Activated CD8-positive, alpha-beta memory T cell treated with anti-CD3 and anti-CD28 coated beads for 36 hours (primary cell): Measurements from ENCODE around the gene AK3. TPM values are rescaled to one million over a fixed set of nuclear protein-coding genes. Genes with fewer than 3 reads are reported as not detected.

Experiments
- CTCF ChIA-PET: fragments of 350-600 bp; sonication (Branson Sonifier 250); formaldehyde crosslinking; loops from one replicate; lab custom pipeline; 2021; ENCODE audit warnings: antibody characterized with exemption; lab: Charles Lee
- POLR2A ChIA-PET: fragments of 350-600 bp; sonication (Branson Sonifier 250); formaldehyde crosslinking; loops from one replicate; lab custom pipeline; 2021; ENCODE audit warnings: antibody characterized with exemption; lab: Charles Lee
- total RNA-seq, 2 experiments: library from RNA; stranded (reverse); gene quantifications; one replicate each; pipeline ENCODE4 v1.2.3, GENCODE V29; 2021

Gene AK3
- total RNA-seq, 2 experiments from 2014 or later, result 33.1 to 33.2 TPM

DNA sequence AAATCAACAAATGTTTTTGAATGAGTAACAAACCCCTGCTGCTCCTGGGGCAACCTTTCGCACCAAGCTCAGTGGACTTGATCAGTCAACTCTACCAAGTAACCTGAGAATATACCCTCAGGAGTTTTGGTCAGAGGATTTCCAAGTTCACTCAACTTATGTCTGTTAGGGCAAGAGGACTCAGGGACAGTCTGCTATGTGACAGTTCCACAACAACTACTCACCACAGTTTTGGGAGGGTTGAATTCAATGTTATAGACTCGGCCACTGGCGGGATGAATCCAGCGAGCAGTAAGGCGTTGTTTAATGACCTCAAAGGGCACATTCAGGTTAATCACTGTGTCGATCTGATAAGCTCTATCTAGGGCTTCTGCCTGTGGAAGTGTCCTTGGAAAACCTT lies 22.1 kb downstream of the AK3 start:
- POLR2A ChIA-PET, result interaction anchor here (0.6 kb wide), 1 partner anchor 22 kb away, joined by 3 read pairs; the partner anchor contains the start of gene AK3
- CTCF ChIA-PET, result no interaction called here

DNA sequence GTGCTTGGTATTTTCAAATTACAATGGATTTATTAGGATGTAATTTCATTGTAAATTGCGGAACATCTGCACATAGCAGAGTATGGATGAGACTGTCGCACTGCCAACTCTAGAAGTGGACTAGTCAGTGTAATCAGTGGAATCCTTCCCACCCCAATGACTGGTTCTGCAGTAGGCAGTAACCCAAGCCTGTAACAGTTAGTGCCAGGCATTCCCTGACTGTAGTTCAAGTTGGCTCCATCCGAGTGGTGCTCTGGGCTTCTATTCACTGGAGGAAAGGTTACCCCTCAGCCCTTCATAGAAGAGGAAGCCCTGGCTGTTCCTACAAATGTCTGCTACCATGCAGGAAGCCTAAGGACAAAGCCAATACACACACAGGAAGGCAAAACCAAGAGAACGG lies 23.2 kb downstream of the AK3 start:
- CTCF ChIA-PET, result no interaction called here
- POLR2A ChIA-PET, result no interaction called here

DNA sequence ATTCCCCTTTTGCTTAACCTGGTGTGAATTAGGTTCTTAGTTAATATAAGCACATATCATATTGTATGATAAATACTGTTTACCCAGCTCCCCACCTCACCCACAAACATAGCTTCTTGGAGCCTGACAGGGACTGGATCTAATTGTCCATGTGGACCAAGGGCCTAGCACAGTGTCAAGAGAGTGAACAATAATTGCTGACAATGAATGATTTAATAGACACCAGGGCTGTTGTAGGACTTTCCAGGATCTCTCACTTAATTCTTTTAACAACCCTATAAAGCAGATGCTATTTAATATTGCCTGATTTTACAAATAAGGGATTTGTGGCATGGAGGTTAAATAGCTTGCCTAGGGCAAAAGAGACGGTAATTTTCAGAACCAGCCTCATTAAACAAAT lies 24.8 kb downstream of the AK3 start:
- ChIA-PET CTCF (no interaction called here), POLR2A (no interaction called here)

- ChIA-PET CTCF (interaction anchor here (1.1 to 1.3 kb wide), 2 partner anchors 9 to 45 kb away, joined by 3 read pairs; no protein-coding TSS in a partner anchor), POLR2A (no interaction called here)
Observed at GRCh38 chr9:4714266-4715016, 26.6 kb downstream of the AK3 start.

GRCh38 chr9:4713849-4714248 lies 27.2 kb downstream of the AK3 start:
- ChIA-PET POLR2A (no interaction called here), CTCF (interaction anchor here (0.8 to 1.3 kb wide), 2 partner anchors 10 to 18 kb away, joined by 3 to 4 read pairs; no protein-coding TSS in a partner anchor)

DNA sequence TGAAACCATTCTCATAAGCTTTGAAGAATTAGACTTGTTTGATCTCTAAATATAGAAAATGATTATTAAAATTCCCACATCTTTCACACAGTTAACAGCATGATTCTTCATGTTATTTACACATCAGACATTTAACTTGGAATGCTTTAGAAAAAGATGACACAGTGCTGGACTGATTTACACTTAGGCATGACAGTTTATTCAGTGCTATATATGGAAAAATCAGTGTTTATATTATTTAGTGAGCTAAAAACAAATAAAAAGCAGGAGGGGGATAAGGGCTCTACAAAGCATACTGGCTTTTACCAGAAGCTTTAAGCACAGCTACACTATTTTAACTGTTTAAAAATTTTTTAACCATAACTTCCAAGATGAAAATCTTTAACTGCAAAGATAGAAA lies 31.6 kb downstream of the AK3 start:
- ChIA-PET POLR2A (interaction anchor here (0.5 kb wide), 1 partner anchor 466 kb away, joined by 3 read pairs; no protein-coding TSS in a partner anchor), CTCF (no interaction called here)

- CTCF ChIA-PET, result interaction anchor here (1.0 kb wide), 1 partner anchor 52 kb away, joined by 3 read pairs; no protein-coding TSS in a partner anchor
- POLR2A ChIA-PET, result no interaction called here
Observed at GRCh38 chr9:4706971-4707622, 33.9 kb downstream of the AK3 start.

DNA sequence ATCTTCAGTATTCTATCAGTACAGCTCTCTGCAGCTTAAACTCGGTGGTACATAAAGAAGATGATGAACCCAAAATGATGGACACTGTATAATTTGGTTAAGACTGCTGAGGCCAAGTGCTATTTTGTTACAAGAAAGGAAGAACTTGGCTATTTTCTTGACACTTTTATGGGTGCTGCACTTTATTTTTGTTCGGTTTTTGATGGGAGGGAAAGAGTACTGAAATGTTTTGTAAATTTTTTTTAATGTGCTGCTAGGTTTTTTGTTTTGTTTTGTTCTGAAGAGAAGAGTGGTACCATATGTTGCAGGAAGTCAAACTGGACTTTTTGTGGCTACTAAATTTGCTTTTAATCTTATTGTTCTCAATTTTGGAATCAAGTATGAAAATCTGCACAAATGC lies 35.0 kb downstream of the AK3 start:
- ChIA-PET CTCF (interaction anchor here (1.0 kb wide), 1 partner anchor 53 kb away, joined by 3 read pairs; no protein-coding TSS in a partner anchor), POLR2A (no interaction called here)

DNA sequence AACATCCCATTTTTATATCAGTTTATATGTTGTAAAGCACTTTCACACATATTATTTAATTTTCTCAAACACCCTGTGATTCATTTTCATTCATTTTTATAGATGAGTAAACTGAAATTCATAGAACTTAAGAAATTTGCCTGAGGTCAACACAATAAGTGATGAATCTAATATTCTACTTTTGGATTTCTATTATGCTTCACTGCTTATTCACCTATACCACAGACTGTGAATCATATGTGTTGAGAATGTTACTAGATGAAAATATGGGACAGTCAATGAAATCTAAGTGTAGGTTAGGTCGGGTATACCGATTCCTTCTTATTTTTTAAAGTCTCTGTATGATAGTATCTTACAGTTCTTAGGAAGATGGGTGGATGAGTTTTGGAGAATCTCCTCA lies 36.9 kb downstream of the AK3 start:
- POLR2A ChIA-PET, result no interaction called here
- CTCF ChIA-PET, result no interaction called here

DNA sequence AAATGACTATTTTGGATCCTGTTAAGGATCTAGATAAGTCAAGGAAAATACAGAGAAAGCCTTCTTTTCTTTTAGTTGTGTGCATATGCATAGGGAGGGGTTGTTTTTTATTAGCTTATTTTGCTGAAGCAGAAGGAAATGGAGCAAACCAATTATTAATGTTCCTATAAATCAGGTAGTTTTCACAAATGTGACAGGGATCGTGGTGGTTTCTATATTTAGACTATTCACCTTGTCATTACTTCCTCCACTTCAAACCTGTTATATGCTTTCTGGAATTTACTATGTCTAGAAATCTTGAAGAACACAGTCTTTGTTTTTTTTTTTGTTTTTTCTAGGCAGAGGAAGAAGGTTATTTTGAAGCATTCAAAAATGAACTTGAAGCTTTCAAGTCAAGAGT lies 39.5 kb downstream of the AK3 start:
- ChIA-PET POLR2A (interaction anchor here (0.7 kb wide), 1 partner anchor 57 kb away, joined by 4 read pairs; no protein-coding TSS in a partner anchor), CTCF (no interaction called here)

DNA sequence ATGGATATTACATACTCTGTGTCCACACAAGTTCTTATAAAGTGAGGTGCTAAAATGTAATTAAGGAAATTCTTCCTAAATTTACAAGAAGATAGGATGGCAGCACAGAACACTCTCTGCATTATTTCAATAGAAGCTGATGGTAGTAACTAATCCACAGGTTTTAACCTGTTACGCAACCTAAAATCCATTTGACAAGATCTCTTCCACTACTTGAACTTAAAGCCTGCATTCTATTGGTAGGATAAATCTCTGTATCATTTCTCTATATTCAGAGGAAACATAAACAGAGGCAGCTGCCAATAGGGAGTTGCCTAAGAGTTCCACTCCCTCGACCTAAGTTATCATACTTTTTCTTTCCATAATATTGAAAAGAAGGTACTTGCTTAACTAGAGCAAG lies 40.1 kb downstream of the AK3 start:
- ChIA-PET POLR2A (no interaction called here), CTCF (no interaction called here)

- POLR2A ChIA-PET, result no interaction called here
Observed at GRCh38 chr9:4700091-4700490, 40.9 kb downstream of the AK3 start.

GRCh38 chr9:4691795-4692194 lies 49.2 kb downstream of the AK3 start:
- CTCF ChIA-PET, result interaction anchor here (1.0 kb wide), 1 partner anchor 29 kb away, joined by 4 read pairs; no protein-coding TSS in a partner anchor
- POLR2A ChIA-PET, result no interaction called here

More at GRCh38 chr9:4700091-4700490, 40.9 kb downstream of the AK3 start:
- CTCF ChIA-PET, result no interaction called here

DNA sequence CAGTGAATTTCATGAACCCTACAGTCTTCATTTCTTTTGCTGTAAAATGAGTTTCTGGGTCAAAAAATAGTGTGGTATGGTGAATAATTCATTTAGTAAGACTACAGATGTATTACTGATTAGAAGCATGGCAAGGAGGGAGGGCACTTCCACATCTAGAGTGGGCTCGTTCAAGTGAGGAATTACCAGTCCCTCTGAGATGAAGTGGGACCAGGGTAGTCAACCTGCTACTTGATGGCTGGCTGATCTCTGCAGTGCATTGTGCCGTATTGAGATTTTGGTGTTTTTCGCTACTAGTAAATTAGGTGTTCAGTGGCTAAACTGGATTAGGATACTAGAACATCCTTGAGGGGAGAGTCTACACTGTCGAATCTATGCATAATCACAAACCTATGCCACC lies 50.9 kb downstream of the AK3 start:
- CTCF ChIA-PET, result no interaction called here
- POLR2A ChIA-PET, result no interaction called here

GRCh38 chr9:4689687-4690104 lies 51.3 kb downstream of the AK3 start:
- CTCF ChIA-PET, result no interaction called here
- POLR2A ChIA-PET, result no interaction called here

DNA sequence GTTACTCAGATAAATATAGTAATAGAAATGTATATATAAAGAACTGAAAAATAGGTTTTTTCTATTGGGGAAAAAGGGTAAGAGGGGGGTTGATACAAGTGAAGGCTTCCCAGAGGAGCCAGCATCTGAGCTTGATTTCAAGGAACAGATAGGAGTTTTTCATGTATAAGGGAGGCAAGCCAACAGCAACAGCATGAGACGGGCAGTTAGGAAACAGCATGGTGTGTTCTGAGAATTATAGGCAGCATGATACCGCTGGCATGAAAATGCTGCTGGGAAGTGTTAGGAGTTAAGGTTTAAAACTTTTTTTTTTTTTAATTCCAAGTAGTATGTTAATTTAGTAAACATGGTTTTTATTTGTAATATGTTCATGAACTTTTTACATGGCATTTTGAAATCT lies 52.0 kb downstream of the AK3 start:
- CTCF ChIA-PET, result no interaction called here
- POLR2A ChIA-PET, result no interaction called here

DNA sequence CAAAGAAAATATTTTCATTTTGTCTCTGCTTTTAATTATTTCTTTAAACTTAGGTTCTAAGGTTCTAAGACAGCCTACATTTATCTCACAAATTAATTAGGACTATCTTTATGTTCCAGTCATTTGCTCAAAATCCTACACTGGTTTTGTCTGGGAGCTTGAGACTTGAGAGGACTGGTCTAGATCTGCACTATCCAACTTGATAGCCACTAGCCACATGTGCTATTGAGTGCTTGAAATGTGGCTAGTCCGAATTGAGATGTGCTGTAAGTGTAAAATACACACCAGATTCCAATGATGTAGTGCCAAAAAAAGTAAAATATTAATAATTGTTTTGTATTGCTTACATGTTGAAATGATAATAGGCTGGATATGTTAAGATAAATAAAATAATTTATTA lies 54.4 kb downstream of the AK3 start:
- CTCF ChIA-PET, result no interaction called here
- POLR2A ChIA-PET, result no interaction called here

DNA sequence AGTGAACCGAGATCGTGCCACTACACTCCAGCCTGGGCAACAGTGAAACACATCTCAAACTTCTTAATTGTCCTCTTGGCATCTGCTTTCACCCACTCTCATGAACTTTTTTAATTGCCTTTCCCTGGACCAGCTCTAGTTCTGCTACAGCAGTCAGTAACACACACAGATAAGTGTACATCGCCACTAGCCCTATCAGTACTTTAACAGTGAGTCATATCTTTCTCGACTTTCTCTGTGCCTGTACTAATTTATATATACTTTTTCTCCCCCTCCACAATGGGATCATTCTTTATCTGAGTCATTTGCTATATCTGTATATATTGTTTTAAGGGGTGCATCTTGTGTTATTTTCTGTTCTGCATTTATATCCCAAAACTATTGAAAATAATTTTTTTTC lies 54.9 kb downstream of the AK3 start:
- ChIA-PET CTCF (no interaction called here), POLR2A (no interaction called here)

GRCh38 chr9:4684820-4685219 lies 56.2 kb downstream of the AK3 start:
- ChIA-PET POLR2A (no interaction called here), CTCF (no interaction called here)

GRCh38 chr9:4680750-4681149 lies 60.3 kb downstream of the AK3 start:
- POLR2A ChIA-PET, result no interaction called here
- CTCF ChIA-PET, result interaction anchor here (0.9 kb wide), 1 partner anchor 10 kb away, joined by 5 read pairs; no protein-coding TSS in a partner anchor

- ChIA-PET POLR2A (no interaction called here), CTCF (no interaction called here)
Observed at GRCh38 chr9:4680173-4680525, 60.9 kb downstream of the AK3 start.
